GM19324 (cell line): ENCODE measurements around the gene TFG.
A peak's percentile ranks its signal among the peaks of the same experiment; 100 is the strongest.
"Not testable (repeated sequence)": the region's sequence is repeated elsewhere in the genome, so short reads cannot be mapped to it uniquely, and the experiment has no call there.

Experiments used
- ATAC-seq: cut with Tn5 transposase; IDR thresholded peaks from one replicate; pipeline ENCODE4 v1.9.1; 2021; ENCODE audit warnings: mild to moderate bottlenecking, moderate library complexity; ENCODE audit not compliant: unreplicated experiment, low FRiP score

Gene TFG

DNA sequence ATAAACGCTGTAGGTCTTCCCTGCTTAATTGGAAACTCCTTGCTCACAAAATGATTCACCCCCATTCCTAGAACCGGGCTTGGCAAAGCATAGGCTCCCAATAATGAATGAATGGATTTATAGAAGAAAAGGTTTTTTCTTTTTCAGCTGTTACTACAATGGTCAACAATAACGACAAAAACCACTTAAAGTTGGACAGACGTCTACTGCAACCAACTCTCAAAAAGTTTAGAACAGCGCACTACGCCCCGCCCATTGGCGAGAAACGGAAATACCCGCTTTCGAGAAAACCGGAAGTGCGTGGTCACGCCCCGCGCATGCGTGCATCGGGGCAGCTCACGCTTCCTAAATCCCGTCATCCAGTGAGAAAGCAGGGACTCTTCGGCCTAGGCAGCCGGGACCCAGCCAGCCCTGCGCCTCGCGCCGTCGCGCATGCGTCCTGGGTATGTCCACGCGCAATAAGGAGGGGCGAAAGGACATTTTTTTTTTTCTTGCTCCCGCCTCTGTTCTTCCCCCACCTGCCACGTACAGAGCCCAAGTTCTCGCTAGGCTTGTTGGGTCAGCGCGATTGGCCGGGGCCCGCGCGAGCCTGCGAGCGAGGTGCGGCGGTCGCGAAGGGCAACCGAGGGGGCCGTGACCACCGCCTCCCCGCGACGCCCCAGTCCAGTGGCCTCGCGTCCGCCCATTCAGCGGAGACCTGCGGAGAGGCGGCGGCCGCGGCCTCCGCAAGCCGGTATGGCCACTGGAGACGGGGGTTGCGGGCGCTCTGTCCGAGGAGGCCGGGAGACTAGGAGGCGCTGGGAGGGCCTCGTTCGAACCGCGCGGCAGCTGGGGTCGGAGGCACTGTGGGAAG, at the start of gene TFG:
Gene TFG, plus strand, starts transcription at position 506 of the 853 bp plus-strand sequence. CDS start 4,192 bp downstream, outside the sequence.
- peak; percentile 99 for ATAC-seq

DNA sequence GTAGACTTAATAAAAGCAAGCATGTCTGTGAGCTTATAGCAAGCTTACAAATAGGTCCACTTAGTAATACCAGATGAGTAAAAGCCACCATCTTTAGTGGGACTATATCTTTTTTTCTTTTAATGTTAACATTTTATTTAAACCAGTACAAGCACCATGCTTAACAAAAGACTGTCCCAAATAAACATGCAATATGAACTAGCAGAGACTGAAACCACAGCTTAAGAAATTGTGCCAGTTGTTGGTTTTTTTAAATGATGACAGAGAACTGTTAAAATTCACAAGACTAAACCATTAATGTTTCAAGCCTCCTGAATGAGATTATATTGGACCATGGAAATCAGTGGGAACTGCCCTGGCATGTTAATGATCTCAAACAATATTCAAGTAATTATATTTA, 48.0 kb upstream of the TFG start:
- not testable (repeated sequence) for ATAC-seq

GRCh38 chr3:100662113-100662823, 47.0 kb upstream of the TFG start:
- no peak for ATAC-seq

GRCh38 chr3:100665230-100665629, 44.1 kb upstream of the TFG start:
- no peak for ATAC-seq

- ATAC-seq: not testable (repeated sequence)
Observed at GRCh38 chr3:100666699-100667098, 42.6 kb upstream of the TFG start.

- not testable (repeated sequence) for ATAC-seq
Observed at GRCh38 chr3:100667316-100667715, 42.0 kb upstream of the TFG start.

- ATAC-seq: not testable (repeated sequence)
Observed at GRCh38 chr3:100670995-100671394, 38.3 kb upstream of the TFG start.

DNA sequence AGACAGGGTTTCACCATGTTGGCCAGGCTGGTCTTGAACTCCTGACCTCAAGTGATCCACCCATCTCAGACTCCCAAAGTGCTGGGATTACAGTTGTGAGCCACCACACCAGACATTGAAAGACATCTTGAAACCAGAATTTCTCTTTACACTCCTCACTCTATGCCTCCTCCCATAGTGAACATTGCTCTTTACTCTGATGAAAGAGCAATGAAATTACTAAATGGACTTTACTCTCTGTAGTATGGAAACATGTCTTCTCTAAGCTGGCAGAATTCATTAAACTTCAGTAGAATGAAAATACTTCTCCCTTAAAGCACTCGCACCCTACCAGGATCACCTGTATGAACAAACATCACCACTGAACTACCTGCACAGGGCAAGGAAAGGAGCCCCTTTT, 27.8 kb upstream of the TFG start:
- no peak for ATAC-seq

DNA sequence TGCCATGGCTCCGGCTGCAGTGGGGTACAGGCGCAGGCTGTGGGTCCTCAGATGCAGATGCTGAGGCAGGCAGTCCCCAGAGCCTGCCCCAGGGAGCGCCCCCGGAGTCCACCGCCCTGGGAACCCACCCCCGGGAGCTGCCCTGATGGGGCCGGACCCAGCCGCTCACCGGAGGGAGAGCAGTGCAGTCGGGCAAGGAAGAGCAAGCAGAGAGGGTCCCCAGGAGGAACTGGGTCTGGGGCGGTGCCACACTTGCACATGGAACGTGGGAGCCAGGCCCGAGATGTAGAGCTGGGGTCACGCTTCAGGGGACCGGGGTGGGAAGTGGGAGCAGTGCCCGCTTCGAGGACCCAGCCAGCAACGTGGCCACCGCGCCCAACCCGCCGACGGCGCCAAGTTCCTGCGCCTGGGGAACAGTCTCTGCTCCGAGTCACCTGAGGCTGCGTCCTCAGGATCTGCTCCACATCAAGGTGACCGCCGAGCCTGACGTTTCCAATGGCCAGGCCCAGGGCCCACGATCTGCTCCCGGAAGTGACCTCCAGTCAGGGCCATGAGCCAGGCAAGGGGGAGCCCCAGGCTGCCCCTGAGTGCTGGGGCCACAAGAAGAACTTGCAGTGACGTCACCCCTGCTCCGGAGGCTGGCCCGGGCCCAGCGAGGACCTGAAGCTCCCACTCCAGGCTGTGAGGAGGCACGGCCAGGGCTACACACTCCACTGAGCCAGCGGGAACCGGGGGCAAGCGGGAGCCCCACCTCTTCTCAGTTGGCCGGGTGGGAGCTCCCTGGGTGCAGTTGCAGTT, 27.0 kb upstream of the TFG start:
- no peak for ATAC-seq

DNA sequence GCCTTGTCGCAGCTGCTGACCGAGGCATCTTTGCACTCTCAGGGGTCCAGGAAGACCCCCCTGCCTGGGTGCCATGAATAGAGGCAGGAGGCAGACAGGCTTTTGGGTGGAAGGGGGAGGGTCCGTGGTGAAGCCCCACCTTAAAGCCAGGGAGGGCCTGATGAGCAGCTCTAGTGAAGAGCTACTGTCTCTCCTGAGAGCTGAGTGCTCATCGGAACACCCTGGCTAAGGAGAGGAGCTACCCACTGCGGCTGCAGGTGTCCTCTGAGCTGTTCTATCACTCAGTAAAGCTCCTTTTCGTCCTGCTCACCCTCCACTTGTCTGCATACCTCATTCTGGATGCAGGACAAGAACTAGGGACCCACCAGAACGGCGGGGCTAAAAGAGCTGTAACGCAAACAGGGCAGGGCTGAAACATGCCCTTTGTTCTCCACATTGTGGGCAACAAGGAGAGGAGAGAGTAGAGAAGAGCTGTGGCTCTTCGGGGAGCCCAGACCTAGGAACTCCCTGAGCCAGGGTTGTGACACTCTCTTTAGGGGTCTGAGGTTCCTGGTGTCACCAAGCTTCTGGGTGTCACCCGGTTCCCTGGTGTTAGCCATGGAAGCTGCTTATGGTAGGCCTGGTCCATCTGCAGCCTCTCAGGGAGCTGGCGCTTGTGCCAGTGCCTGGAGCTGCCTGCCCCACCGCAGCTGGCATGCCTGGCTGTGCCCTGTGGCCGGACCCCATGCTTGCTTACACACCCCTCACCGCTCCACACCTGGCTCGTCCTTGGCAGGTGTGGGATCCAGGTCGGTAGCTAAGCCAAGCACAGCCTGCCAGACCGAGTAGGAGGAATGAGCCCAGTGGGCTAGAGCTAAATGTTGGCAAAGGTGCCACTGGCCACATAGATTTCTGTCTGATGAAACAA, 26.2 kb upstream of the TFG start:
- no peak for ATAC-seq

- ATAC-seq: no peak
Observed at GRCh38 chr3:100693225-100693624, 16.1 kb upstream of the TFG start.

GRCh38 chr3:100695696-100696095, 13.6 kb upstream of the TFG start:
- ATAC-seq: no peak

DNA sequence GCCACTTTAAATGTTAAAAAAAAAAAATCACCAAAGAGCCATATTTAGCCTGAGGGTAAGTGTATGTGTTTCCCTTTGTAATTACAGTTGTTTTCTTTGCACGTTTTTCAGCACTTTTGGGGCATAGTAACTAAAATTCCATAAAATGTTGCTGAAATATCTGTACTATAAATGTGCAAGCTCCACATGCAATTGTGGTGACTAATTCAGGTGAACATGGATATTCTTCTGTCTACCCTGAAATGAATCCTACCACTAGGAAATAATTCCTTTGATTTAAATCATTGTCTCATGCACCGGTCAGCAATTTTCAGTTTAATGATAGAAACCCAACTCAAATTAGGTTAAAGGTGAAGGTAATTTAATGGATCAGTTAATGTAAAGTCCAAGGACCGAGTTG, 13.1 kb upstream of the TFG start:
- ATAC-seq: no peak

GRCh38 chr3:100697172-100697571, 12.1 kb upstream of the TFG start:
- ATAC-seq: no peak

- no peak for ATAC-seq
Observed at GRCh38 chr3:100697723-100698285, 11.5 kb upstream of the TFG start.

- no peak for ATAC-seq
Observed at GRCh38 chr3:100698736-100699135, 10.6 kb upstream of the TFG start.

- ATAC-seq: no peak
Observed at GRCh38 chr3:100700708-100701107, 8.6 kb upstream of the TFG start.

DNA sequence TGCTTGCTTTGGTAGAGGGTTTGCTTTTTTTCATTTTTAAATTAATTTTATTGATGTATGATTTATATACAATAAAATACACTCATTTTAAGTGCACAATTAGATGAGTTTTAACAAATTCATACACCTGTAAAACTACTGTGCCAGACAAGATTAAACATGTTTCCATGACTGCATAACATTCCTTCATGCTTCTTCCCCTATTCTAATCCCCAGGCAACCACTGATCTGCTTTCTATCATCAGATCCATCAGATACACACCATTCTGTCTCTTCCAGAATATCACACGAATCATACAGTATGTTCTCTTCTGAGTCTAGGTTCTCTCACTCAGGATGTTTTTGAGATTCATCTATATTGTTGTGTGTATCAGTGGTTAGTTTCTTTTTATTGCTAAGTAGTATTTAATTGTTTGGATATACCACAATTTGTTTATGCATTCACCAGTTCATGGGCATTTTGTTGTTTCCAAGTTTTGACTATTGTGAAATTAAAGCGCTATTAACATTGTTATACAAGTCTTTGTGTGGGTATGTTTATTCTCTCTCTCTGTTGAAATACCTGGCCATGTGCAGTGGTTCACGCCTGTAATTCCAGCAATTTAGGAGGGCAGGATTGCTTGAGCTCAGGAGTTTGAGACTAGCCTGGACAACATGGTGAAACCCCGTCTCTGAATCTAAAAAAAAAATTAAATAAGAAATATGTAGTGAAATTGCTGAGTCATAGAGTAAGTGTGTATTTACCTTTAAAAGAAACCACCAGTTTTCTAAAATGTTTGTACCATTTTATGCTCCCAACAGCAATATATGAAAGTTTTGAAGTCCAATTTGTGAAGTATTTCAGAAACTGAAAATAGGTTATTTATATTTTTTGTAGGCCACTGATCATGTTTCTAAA, 7.0 kb upstream of the TFG start:
- ATAC-seq: no peak

DNA sequence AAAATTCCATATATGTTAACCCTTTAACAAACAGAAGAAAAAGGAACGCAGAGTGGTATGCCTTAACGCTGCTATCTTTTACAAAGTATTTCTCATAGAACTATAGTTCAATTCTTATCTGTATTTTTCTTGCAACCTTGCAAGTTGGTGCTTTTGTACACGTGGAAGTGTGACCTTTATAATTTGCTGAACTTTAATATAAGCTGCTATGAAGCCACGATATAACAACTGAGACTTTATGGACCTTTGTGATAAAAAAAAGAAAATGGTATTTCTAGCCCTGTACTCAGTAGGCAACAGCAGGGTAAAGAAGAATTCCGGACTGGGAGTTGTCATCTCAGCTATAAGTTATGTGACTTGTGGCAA, 6.3 kb upstream of the TFG start:
- no peak for ATAC-seq
